NB4 (cell line): Measurements from ENCODE around the gene ZBTB34.

ENCODE experiments used
- MYC ChIP-seq: IDR thresholded peaks from 2 replicates; pipeline ENCODE4 v1.6.1; 2011; ENCODE audit warnings: low read depth, low read length
- TF ChIP-seq, protein P1 (sequence below): IDR thresholded peaks from one replicate; pipeline ENCODE4 v1.5.1; 2012; ENCODE audit warnings: low read depth, low read length

DNA sequence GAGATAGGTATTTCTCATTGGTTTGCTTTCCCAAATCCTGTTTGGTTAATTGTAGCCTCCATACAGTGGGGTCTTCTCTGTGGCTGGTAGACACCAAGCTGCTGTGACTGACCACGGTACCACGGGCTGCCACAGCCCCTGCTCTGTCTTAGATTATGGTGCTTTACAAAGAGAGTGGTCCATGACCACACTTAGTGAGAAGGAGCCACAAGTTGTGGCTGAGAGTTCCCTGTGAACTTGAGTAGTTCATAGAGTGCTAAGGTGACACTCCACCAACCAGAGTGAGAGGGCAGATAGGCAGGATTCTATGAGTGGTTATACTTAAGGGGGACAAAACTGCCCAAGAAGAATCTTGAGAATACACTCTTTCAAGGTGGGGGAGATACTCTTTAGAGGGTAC is 25.8 kb upstream of the ZBTB34 start:
- TF ChIP-seq, protein P1, sequence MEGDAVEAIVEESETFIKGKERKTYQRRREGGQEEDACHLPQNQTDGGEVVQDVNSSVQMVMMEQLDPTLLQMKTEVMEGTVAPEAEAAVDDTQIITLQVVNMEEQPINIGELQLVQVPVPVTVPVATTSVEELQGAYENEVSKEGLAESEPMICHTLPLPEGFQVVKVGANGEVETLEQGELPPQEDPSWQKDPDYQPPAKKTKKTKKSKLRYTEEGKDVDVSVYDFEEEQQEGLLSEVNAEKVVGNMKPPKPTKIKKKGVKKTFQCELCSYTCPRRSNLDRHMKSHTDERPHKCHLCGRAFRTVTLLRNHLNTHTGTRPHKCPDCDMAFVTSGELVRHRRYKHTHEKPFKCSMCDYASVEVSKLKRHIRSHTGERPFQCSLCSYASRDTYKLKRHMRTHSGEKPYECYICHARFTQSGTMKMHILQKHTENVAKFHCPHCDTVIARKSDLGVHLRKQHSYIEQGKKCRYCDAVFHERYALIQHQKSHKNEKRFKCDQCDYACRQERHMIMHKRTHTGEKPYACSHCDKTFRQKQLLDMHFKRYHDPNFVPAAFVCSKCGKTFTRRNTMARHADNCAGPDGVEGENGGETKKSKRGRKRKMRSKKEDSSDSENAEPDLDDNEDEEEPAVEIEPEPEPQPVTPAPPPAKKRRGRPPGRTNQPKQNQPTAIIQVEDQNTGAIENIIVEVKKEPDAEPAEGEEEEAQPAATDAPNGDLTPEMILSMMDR, result no peak
- TF ChIP-seq MYC, result no peak
